BLaER1 (cell line): ENCODE results near the gene SKOR1.

Experiments
- H3K27ac ChIP-seq: shearing (Covaris generic); formaldehyde crosslinking; 2 replicates; pipeline ENCODE4 v1.8.1; 2022
- H3K27me3 ChIP-seq: shearing (Covaris generic); formaldehyde crosslinking; 2 replicates; pipeline ENCODE4 v1.8.1; 2022
- H3K36me3 ChIP-seq: shearing (Covaris generic); formaldehyde crosslinking; 2 replicates; pipeline ENCODE4 v1.8.1; 2022
- H3K4me1 ChIP-seq: shearing (Covaris generic); formaldehyde crosslinking; 2 replicates; pipeline ENCODE4 v1.8.1; 2022
- H3K4me2 ChIP-seq: shearing (Covaris generic); formaldehyde crosslinking; 2 replicates; pipeline ENCODE4 v1.8.1; 2022
- H3K4me3 ChIP-seq: shearing (Covaris generic); formaldehyde crosslinking; 2 replicates; pipeline ENCODE4 v1.8.1; 2022
- H3K9ac ChIP-seq: shearing (Covaris generic); formaldehyde crosslinking; 2 replicates; pipeline ENCODE4 v1.8.1; 2022
- H3K9me3 ChIP-seq: shearing (Covaris generic); formaldehyde crosslinking; 2 replicates; pipeline ENCODE4 v1.8.1; 2022
- H4K20me1 ChIP-seq: shearing (Covaris generic); formaldehyde crosslinking; 2 replicates; pipeline ENCODE4 v1.8.1; 2022
- Cebpa-rat ChIP-seq: shearing (Covaris generic); IDR thresholded peaks from 2 replicates; pipeline ENCODE4 v1.8.1; 2022

The SKOR1 gene

DNA sequence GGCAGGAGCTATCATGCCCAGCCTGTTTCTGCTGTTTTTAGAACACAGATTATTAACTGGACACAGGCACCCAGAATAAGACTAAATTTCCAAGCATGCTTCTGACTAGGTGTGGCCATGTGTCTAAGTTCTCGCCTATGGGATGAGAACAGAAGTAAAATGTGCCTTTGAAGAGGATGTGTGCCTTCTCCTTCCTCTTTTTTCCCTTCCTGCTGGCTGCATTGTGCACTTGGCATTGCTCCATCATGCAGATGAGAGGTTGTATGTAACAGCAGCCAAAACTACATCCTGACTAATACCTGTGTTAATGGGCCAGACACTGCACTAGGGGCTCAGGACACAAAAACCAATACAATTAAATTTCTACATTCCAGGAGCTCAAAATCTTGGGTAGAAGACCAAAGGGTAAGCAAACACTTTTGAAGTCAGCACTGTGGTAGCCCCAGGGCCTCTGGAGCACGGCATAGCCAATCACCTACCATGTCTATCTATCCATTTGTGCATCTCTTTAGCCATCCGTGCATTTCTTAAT is 55.4 kb downstream of the SKOR1 start:
- Histone ChIP-seq H3K36me3 (no peaks in the 10 kb centered on the region), H3K9me3 (no peaks in the 10 kb centered on the region), H3K4me2 (peak overlapping the region; percentile 36), H3K4me3 (no peak overlapping the region), H3K27ac (no peak overlapping the region), H3K9ac (no peak overlapping the region), H3K27me3 (no peaks in the 10 kb centered on the region), H4K20me1 (no peaks in the 10 kb centered on the region), H3K4me1 (peaks cover 52% of the 10 kb centered on the region)
- no peak for TF ChIP-seq Cebpa-rat

- Histone ChIP-seq H3K36me3 (no peaks in the 10 kb centered on the region), H3K27me3 (no peaks in the 10 kb centered on the region), H3K4me3 (no peak overlapping the region), H3K9ac (no peak overlapping the region), H4K20me1 (no peaks in the 10 kb centered on the region), H3K4me1 (peaks cover 52% of the 10 kb centered on the region), H3K27ac (no peak overlapping the region), H3K4me2 (peak overlapping the region; percentile 31; the same call in 1 of the 2 replicates), H3K9me3 (no peaks in the 10 kb centered on the region)
- TF ChIP-seq Cebpa-rat = no peak
Measured at GRCh38 chr15:67882487-67883233, 57.4 kb downstream of the SKOR1 start.

DNA sequence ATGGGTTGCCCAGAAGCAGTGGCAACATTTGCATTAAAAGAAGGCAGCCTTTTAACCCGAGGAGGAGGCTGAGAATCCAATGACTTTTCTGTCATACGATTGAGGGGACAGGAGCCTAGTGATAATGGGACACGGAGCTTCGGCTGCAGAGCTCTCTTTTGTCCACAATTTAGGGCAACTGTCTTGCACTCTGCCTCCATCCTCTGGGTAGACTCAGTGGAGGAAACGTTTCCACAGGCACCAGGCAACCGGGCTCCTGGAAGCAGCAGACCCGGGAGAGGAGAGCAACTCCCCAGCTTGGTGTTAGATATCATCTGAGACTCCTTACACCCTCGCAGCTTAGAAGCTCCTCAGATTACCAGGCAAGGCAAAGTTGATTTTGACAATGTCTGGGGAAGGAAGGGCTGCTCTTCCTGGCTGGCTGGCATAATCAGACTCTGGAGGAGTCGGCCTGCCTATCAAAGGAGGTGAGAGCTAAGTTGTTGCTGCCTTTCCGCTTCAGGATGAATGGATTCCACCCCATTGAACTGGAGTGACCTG is 58.0 kb downstream of the SKOR1 start:
- H3K9me3 ChIP-seq = no peaks in the 10 kb centered on the region
- TF ChIP-seq Cebpa-rat = no peak
- H3K27ac ChIP-seq = no peak overlapping the region
- H3K9ac ChIP-seq = no peak overlapping the region
- H3K4me3 ChIP-seq = no peak overlapping the region
- H3K4me2 ChIP-seq = no peak overlapping the region
- peaks cover 52% of the 10 kb centered on the region for H3K4me1 ChIP-seq
- H4K20me1 ChIP-seq = no peaks in the 10 kb centered on the region
- H3K27me3 ChIP-seq = no peaks in the 10 kb centered on the region
- H3K36me3 ChIP-seq = no peaks in the 10 kb centered on the region

DNA sequence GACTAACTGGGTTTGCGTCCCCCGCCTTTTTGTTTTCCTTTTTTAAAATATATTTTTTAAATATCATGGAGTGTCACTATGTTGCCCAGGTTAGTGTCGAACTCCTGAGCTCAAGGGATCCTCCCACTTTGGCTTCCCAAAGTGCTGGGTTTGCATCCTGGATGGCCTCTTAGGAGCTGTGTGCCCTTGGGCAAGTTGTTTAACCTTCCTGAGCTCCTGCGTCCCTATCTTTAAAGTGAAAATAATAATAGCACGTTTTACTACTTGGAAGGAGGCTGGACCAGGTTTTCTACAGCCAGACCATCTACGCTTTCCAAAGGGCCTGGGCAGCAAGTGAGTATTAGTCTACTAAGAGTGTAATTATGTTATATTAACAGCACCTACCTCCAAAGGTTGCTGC is 58.7 kb downstream of the SKOR1 start:
- H3K9ac ChIP-seq = no peak overlapping the region; the same call in 1 of the 2 replicates
- H3K4me2 ChIP-seq = peak overlapping the region; percentile 77
- H3K4me3 ChIP-seq = peak overlapping the region; percentile 64
- H4K20me1 ChIP-seq = no peaks in the 10 kb centered on the region
- no peaks in the 10 kb centered on the region for H3K9me3 ChIP-seq
- no peaks in the 10 kb centered on the region for H3K27me3 ChIP-seq
- peaks cover 52% of the 10 kb centered on the region for H3K4me1 ChIP-seq
- no peak for TF ChIP-seq Cebpa-rat
- no peaks in the 10 kb centered on the region for H3K36me3 ChIP-seq
- no peak overlapping the region for H3K27ac ChIP-seq
